ENCODE measurements around the gene PTPRCAP.

Gene PTPRCAP

GRCh38 chr11:67442504-67443404 lies 5.3 kb upstream of the PTPRCAP start:
- no peak for DNase-seq (ENCODE audit: low read depth, low spot score)
- peaks cover 3% of the 10 kb centered on the region; the same call in 1 of the 2 replicates for H3K36me3 ChIP-seq (ENCODE audit: insufficient read depth, low read length)
- H3K9me3 ChIP-seq (ENCODE audit: low read depth, low read length): no peaks in the 10 kb centered on the region
- peak overlapping the region; percentile 90 for H3K4me3 ChIP-seq
- no peak for TF ChIP-seq EZH2 (IDR thresholded peaks at IDR 0.05)
- TF ChIP-seq POLR2AphosphoS5 (IDR thresholded peaks at IDR 0.05; ENCODE audit: borderline replicate concordance, low read depth, low read length): no peak
- H3K9ac ChIP-seq (ENCODE audit: insufficient read length): peak overlapping the region; percentile 89
- peak overlapping the region; percentile 93 for H3K27ac ChIP-seq

- Histone ChIP-seq H3K4me3 (no peak overlapping the region; the same call in 1 of the 2 replicates), H3K9ac (ENCODE audit: insufficient read length) (no peak overlapping the region), H3K36me3 (ENCODE audit: insufficient read depth, low read length) (peaks cover 3% of the 10 kb centered on the region; the same call in 1 of the 2 replicates), H3K27ac (no peak overlapping the region), H3K9me3 (ENCODE audit: low read depth, low read length) (no peaks in the 10 kb centered on the region)
- no peak for DNase-seq (ENCODE audit: low read depth, low spot score)
- no peak for TF ChIP-seq EZH2 (IDR thresholded peaks at IDR 0.05)
- no peak for TF ChIP-seq POLR2AphosphoS5 (IDR thresholded peaks at IDR 0.05; ENCODE audit: borderline replicate concordance, low read depth, low read length)
- TF ChIP-seq FOXP2 (optimal IDR thresholded peaks at IDR 0.05; ENCODE audit: control extremely low read depth, extremely low read length, insufficient read depth): no peak
These were observed 4.4 kb upstream of the PTPRCAP start for GRCh38 chr11:67441731-67442351.

- H3K4me3 ChIP-seq: no peak overlapping the region
- no peak overlapping the region for H3K9ac ChIP-seq (ENCODE audit: insufficient read length)
- no peak overlapping the region for H3K27ac ChIP-seq
- no peak for TF ChIP-seq POLR2AphosphoS5 (IDR thresholded peaks at IDR 0.05; ENCODE audit: borderline replicate concordance, low read depth, low read length)
- no peaks in the 10 kb centered on the region for H3K9me3 ChIP-seq (ENCODE audit: low read depth, low read length)
- H3K36me3 ChIP-seq (ENCODE audit: insufficient read depth, low read length): peaks cover 3% of the 10 kb centered on the region; the same call in 1 of the 2 replicates
- no peak for DNase-seq (ENCODE audit: low read depth, low spot score)
These were observed 3.6 kb upstream of the PTPRCAP start for GRCh38 chr11:67441098-67441563.

GRCh38 chr11:67440229-67441097 lies 3.0 kb upstream of the PTPRCAP start:
- Histone ChIP-seq H3K9me3 (ENCODE audit: low read depth, low read length) (no peaks in the 10 kb centered on the region), H3K36me3 (ENCODE audit: insufficient read depth, low read length) (peaks cover 3% of the 10 kb centered on the region; the same call in 1 of the 2 replicates), H3K4me3 (no peak overlapping the region), H3K9ac (ENCODE audit: insufficient read length) (no peak overlapping the region), H3K27ac (0 out of 2 replicates have a peak overlapping the region, but pooled peaks have one; percentile 31)
- no peak for TF ChIP-seq EZH2 (IDR thresholded peaks at IDR 0.05)
- no peak; the same call in 1 of the 2 replicates for TF ChIP-seq POLR2AphosphoS5 (IDR thresholded peaks at IDR 0.05; ENCODE audit: borderline replicate concordance, low read depth, low read length)
- TF ChIP-seq FOXP2 (optimal IDR thresholded peaks at IDR 0.05; ENCODE audit: control extremely low read depth, extremely low read length, insufficient read depth): no peak
- DNase-seq (ENCODE audit: low read depth, low spot score): no peak

GRCh38 chr11:67439321-67440228 lies 2.1 kb upstream of the PTPRCAP start:
- H3K9ac ChIP-seq (ENCODE audit: insufficient read length): no peak overlapping the region

GRCh38 chr11:67438158-67438902 lies 848 bp upstream of the PTPRCAP start:
- TF ChIP-seq EZH2 (IDR thresholded peaks at IDR 0.05): no peak
- no peak for TF ChIP-seq FOXP2 (optimal IDR thresholded peaks at IDR 0.05; ENCODE audit: control extremely low read depth, extremely low read length, insufficient read depth)
- no peak for TF ChIP-seq POLR2AphosphoS5 (IDR thresholded peaks at IDR 0.05; ENCODE audit: borderline replicate concordance, low read depth, low read length)
- DNase-seq (ENCODE audit: low read depth, low spot score): no peak
- 0 out of 2 replicates have a peak overlapping the region, but pooled peaks have one; percentile 42 for H3K27ac ChIP-seq
- H3K9ac ChIP-seq (ENCODE audit: insufficient read length): no peak overlapping the region
- H3K4me3 ChIP-seq: no peak overlapping the region
- no peaks in the 10 kb centered on the region for H3K9me3 ChIP-seq (ENCODE audit: low read depth, low read length)
- peaks cover 6% of the 10 kb centered on the region; the same call in 1 of the 2 replicates for H3K36me3 ChIP-seq (ENCODE audit: insufficient read depth, low read length)

More at GRCh38 chr11:67439321-67440228, 2.1 kb upstream of the PTPRCAP start:
- peaks cover 3% of the 10 kb centered on the region; the same call in 1 of the 2 replicates for H3K36me3 ChIP-seq (ENCODE audit: insufficient read depth, low read length)
- TF ChIP-seq EZH2 (IDR thresholded peaks at IDR 0.05): no peak
- no peak for TF ChIP-seq POLR2AphosphoS5 (IDR thresholded peaks at IDR 0.05; ENCODE audit: borderline replicate concordance, low read depth, low read length)
- TF ChIP-seq FOXP2 (optimal IDR thresholded peaks at IDR 0.05; ENCODE audit: control extremely low read depth, extremely low read length, insufficient read depth): no peak
- DNase-seq (ENCODE audit: low read depth, low spot score): no peak
- no peaks in the 10 kb centered on the region for H3K9me3 ChIP-seq (ENCODE audit: low read depth, low read length)
- peak overlapping the region; percentile 42; the same call in 1 of the 2 replicates for H3K27ac ChIP-seq
- H3K4me3 ChIP-seq: no peak overlapping the region

All from SK-N-MC (cell line).